ENCODE data around the gene IDE. TPM values are rescaled to one million over a fixed set of nuclear protein-coding genes. Genes with fewer than 3 reads are reported as not detected.
"Not testable (repeated sequence)": the region's sequence is repeated elsewhere in the genome, so short reads cannot be mapped to it uniquely, and the experiment has no call there.

The IDE gene
- total and polyA plus RNA-seq, 9 of the 15 experiments (the other 6 are each of a cell fraction or from before 2014, with no cell fraction given): 10.2 to 50.6 (median 33.2) TPM

GRCh38 chr10:92463582-92463981 lies 110.3 kb downstream of the IDE start (continued):
- TF ChIP-seq KLF16 (IDR thresholded peaks at IDR 0.05): no peak
- 0 out of 2 replicates have a peak, but pooled peaks have one; percentile 27 for TF ChIP-seq MAFG (tag; conservative IDR thresholded peaks at IDR 0.05)
- TF ChIP-seq SMARCE1 (IDR thresholded peaks at IDR 0.05): no peak
- TF ChIP-seq ZBTB34 (CRISPR knock-in tag; IDR thresholded peaks at IDR 0.05): no peak
- TF ChIP-seq IRF9 (tag; IDR thresholded peaks at IDR 0.05): no peak
- TF ChIP-seq BMI1 (IDR thresholded peaks at IDR 0.05; ENCODE audit: low read length): no peak

GRCh38 chr10:92454955-92455354 lies 118.9 kb downstream of the IDE start:
- BruUV-seq (replicated peaks); H3K4me2 ChIP-seq (ENCODE audit: insufficient read depth, low read length); ATAC-seq; H2AFZ ChIP-seq (ENCODE audit: low read depth, low read length); H4K20me1 ChIP-seq (replicated peaks; ENCODE audit: control insufficient read depth, insufficient read depth, low read length); FAIRE-seq; H3K9ac ChIP-seq (ENCODE audit: insufficient read depth in 1 of 2, low read depth in 2 of 2, low read length in 2 of 2); H3K9me1 ChIP-seq (ENCODE audit: control insufficient read depth, insufficient read depth, low read length); H3K4me1 ChIP-seq (replicated peaks in 1 of 2; ENCODE audit: control insufficient read depth in 2 of 2, insufficient read depth in 2 of 2, low read length in 2 of 2); intact Hi-C loops (cut with micrococcal nuclease); H3K27me3 ChIP-seq (ENCODE audit: control insufficient read depth in 2 of 2, insufficient read depth in 2 of 2, low read length in 2 of 2); H3K9me3 ChIP-seq (replicated peaks; ENCODE audit: control insufficient read depth, insufficient read depth, low read depth, low read length); in situ Hi-C loops (cut with MboI); H3K4me3 ChIP-seq; H3K79me2 ChIP-seq (ENCODE audit: control insufficient read depth, insufficient read depth, low read length); CTCF ChIA-PET (ENCODE audit: low intra/inter-chr PET ratio); DNase-seq (ENCODE audit: extremely low read depth in 1 of 4, low spot score in 3 of 4); H3K27ac ChIP-seq (ENCODE audit: extremely low read depth, low read depth, low read length): not testable (repeated sequence)
- POLR2A ChIA-PET: interaction anchor here (0.7 kb wide), 1 partner anchor 402 kb away, joined by 3 read pairs; no protein-coding TSS in a partner anchor
- peaks cover 61% of the 10 kb centered on the region; the same call in 2 of the 3 replicates for H3K36me3 ChIP-seq (ENCODE audit: control insufficient read depth, insufficient read depth, low read length)
- 97% methylated on average over 4 of the region's 6 CpGs for WGBS (ENCODE audit: insufficient coverage, low coverage, missing lambda C conversion rate)

Measured in K562 (cell line).